HG03439 (cell line): ENCODE measurements around the gene KIF23.

Source experiments
- ATAC-seq: cut with Tn5 transposase; IDR thresholded peaks from one replicate; pipeline ENCODE4 v1.9.1; 2021; ENCODE audit warnings: mild to moderate bottlenecking, moderate library complexity; ENCODE audit not compliant: unreplicated experiment

Gene KIF23

DNA sequence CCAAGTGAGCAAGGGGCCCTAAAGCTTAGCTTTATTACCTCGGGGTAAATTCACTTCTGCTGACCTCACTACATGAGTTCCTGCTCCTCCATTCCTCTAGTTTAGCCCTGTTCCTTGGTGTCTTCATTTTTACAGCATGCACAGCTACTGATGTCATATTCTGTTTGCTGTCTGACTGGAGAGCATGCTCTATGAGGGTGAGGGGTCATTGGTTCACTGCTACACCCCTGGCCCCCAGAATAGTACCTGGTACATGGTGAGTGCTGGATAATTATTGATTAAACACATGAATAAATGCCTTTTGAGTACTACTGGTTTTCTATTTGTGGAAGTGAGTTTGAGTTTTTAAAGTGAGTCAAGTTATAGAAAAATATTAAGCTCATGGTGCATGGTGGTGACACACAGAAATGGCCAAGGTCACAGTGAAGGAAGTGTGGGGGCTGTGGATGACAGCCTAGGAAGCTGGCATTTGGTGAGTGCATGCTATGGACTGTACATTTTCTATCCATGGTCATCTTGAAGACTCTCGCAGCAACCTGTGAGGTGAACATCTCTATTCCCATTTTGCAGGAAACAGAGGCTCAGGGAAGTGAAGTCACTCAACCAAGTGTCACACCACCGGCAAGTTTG lies 72.4 kb downstream of the KIF23 start:
- no peak for ATAC-seq

DNA sequence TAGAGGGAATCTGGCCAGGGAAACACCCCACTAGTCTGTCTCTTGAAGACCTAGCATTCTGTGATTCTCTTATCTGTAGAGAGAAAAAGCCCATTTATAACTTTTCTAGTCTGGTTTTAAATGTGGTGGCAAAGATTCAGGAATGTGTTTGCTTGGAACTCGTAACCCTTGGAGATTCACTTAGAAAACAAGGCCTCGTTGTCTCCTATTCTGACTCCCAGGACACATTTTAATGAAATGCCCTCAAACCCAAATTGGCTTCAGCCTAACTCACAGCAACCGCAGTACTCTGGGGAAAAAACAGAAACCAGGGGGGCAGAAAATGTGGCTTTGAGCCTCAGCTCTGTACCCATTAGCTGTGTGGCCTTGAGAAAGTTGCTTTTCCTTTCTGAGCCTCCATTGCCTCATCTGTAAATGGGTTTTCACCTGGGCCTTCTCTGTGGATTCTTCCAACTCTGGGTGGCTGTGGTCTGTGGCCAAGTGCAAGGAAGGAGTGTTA lies 75.0 kb downstream of the KIF23 start:
- no peak for ATAC-seq

DNA sequence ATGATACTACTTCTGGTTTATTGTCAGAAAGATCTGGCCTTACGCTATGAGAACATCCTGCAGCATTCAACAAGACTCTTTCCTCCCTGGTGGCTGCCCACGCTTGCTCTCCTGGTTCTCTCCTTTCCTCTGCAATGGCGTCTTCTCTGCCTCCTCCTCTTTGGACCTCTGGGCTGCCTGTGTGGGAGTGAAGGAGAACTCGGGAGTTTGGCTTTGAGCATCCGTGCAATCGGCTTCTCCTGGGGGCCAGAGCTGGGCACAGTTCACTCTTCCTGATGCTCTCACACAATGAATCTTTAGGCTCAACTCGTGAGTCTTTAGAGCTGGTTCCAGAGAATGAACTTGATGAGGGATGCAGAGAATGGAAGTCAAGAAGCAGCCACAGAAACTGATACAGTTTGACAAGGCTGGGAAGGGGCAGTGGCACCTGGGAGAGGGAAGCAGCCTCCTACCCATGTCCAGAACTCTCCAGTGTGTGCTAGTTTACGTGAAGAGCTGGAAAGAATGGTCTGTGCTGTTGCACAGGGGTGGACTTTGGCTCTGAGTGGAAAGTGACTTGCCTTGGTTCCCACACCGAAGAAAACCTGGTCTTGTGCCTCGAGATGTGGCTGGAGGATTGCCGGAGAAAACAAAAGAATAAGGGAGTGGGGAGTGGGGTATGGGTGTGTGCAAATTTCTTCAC lies 76.3 kb downstream of the KIF23 start:
- ATAC-seq, result no peak

DNA sequence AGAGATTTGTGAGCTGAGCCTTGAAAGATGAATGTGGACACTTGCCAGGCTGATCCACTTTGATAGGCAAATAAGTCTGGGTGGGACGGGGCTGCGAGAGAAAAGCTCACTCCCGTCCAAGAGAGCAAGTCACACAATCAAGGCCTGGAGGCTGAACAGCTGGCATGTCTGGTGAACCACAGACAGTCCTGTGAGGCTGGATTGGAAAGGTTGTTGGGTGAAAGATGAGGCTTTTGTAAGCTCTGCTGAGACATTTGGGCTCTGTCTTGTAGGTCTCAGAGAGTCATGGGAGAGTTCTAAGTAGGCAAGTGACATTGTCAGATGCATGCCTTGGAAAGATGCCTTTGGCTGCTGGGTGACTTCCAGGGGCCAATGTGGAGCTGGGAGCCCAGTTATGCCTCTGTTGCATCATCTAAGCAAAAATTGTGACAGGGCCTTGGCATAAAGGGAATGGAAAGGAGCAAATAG lies 76.9 kb downstream of the KIF23 start:
- ATAC-seq, result no peak

GRCh38 chr15:69493406-69493805 lies 79.3 kb downstream of the KIF23 start:
- no peak for ATAC-seq

DNA sequence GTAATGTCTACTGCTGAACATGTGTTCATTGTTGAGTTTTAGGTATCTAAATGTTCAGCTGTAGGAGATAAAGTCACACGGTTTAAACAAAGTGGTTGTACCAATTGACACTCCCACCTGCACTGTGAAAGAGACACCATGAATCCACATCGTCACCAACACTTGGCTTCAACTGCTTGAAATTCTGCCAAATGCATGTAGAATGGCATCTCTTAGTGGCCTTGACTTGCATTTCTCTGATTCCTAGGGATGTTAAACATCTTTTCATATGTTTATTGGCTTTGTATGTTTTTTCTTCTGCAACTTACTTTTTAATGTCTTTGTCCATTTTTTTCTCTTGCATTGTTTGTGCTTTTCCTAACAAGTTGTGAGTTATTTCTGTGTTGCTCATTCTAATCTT lies 81.9 kb downstream of the KIF23 start:
- no peak for ATAC-seq

GRCh38 chr15:69497076-69497475 lies 82.9 kb downstream of the KIF23 start:
- no peak for ATAC-seq

DNA sequence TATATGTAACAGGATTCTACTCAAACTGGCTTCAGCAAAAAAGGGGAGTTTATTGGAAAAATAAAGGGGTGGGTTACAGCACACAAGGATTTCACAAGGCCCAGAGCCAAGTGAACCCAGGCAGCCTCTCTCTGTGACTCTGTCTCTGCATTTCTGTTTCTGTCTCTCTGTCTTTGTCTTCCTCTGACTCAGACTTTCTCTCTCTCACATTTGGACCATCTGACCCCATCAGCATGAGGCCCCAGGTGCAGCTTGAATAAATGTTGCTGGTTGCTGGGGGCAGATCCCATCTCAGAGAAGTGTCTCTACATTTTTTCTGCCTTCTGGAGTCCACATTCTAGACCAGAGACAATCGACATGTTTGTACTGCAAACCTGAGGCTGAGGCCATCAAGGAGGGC lies 83.5 kb downstream of the KIF23 start:
- no peak for ATAC-seq
